PC-3 (cell line): ENCODE measurements around the gene HOXA2.

Experiments
- CTCF ChIP-seq: fragments of 300-600 bp; sonication (generic); conservative IDR thresholded peaks from 2 replicates; pipeline ENCODE4 v1.5.1; 2017; ENCODE audit warnings: antibody characterized with exemption, low read depth, mild to moderate bottlenecking, low read length
- EZH2 ChIP-seq: fragments of 300-600 bp; sonication (generic); IDR thresholded peaks from one replicate; pipeline ENCODE4 v1.6.1; 2017; ENCODE audit warnings: antibody characterized with exemption, mild to moderate bottlenecking, low read length; ENCODE audit not compliant: unreplicated experiment

- TF ChIP-seq CTCF, result no peak
- TF ChIP-seq EZH2, result no peak
Observed at GRCh38 chr7:27148756-27149641, 46.5 kb upstream of the HOXA2 start.
